ENCODE data around the gene PTCD2.

Gene PTCD2

GRCh38 chr5:72347801-72348308, 27.7 kb downstream of the PTCD2 start:
- DNase-seq (ENCODE audit: low spot score) = peak; percentile 76

DNA sequence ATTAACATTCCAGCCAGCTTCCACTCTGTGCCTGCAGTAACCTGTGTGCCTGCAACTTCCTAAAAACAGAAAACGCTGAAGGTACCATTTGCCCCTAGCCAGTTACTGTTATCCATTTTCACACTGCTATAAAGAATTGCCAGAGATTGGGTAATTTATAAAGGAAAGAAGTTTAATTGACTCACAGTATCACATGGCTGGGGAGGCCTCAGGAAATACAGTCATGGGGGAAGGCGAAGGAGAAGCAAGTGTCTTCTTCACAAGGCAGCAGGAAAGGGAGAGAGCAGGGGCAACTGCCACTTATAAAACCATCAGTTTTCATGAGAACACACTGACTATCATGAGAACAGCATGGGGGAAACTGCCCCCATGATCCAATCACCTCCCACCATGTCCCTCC, 31.2 kb downstream of the PTCD2 start:
- no peak for DNase-seq (ENCODE audit: low spot score)

- DNase-seq (ENCODE audit: low spot score) = no peak
Measured at GRCh38 chr5:72352616-72353015, 32.4 kb downstream of the PTCD2 start.

GRCh38 chr5:72353046-72353445, 32.9 kb downstream of the PTCD2 start:
- DNase-seq (ENCODE audit: low spot score) = no peak

GRCh38 chr5:72355706-72356299, 35.6 kb downstream of the PTCD2 start:
- peak; percentile 16 for DNase-seq (ENCODE audit: low spot score)

DNA sequence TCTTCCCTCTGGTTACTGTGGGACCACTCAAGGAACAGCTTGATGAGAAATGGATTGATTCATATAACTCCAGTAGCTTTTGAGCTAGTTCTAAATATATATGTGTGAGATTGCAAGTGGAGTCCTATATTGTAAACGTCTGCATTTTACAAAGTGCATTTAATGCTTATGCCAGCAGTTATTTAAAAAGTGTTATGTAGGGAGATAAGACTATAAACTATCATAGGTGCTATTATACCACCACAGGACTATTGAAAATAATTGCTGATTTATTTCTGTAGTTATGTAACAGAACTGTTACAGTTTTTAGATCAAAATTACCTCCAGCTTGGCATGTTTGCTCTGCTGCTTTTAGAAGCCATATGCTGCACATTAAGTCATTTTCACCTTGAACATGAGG, 36.2 kb downstream of the PTCD2 start:
- no peak for DNase-seq (ENCODE audit: low spot score)

- DNase-seq (ENCODE audit: low spot score) = no peak
Measured at GRCh38 chr5:72358925-72359324, 38.8 kb downstream of the PTCD2 start.

GRCh38 chr5:72359886-72360285, 39.7 kb downstream of the PTCD2 start:
- DNase-seq (ENCODE audit: low spot score) = no peak

- peak; percentile 29 for DNase-seq (ENCODE audit: low spot score)
Measured at GRCh38 chr5:72363166-72363802, 43.1 kb downstream of the PTCD2 start.

DNA sequence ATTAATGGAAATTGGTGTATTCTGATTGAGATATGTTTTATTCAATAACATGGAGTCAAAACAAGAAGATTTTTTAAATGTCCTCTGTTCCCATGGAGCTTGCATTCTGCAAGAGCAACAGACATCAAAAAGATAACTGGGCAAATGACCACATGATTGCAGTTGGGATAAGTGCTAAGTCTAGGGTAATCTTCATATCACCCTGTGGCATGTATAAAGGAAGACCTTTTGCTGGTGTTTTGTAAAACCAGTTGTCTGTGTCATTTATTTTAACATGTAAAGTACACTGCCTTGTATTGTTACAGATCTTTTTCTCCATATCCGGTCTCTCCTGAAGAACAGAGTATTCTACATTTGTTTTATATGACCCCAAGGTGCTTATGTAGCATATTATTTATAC, 44.0 kb downstream of the PTCD2 start:
- DNase-seq (ENCODE audit: low spot score) = no peak

DNA sequence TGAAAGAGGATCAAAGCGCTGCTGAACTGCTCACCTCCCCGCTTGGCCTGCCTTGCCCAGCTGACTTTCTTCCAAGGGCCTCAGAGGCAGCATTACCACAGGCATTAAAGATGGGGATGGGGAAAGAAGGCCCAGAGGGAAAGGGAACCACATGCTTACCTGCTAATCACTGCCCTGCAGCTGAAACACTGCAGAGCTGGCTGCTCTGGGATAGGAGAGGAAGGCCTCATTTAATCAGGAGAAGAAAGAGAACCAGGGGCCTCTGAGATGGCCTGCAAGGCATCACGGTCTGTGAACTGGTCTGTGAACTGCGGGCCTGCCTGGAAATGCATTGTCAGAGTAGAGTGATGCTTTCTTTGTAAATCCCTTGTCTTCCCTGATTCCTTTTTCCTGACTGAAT, 44.8 kb downstream of the PTCD2 start:
- no peak for DNase-seq (ENCODE audit: low spot score)

DNA sequence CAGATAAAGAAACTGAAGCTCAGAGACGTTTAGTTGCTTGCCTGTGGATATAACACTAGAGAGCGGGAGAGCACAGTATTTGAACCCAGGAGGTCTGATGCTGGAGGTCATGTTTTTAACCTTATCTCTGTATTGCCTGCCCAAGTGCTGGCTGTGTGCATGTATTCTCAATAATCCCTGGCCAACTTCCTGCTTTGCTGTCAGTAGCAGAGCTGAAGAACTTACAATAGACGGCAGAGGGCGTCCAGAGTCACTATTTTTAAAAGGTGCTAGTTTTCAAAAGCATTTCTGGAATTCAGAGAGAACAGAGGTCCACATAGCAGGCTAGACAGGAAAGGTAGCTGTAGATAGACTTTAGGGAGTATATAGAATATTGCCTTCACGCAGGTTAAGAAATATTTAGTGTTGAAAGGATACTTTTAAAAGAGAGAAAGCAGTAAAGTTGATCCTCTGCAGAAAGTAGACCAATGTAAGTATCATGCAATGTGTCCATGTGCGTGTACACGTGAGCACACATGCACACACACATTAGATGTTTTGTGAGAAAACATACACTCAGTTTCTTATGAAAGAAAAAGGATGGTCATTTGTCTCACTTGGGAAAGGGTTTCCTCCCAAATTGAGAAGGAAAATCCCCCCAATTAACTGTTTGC, 46.3 kb downstream of the PTCD2 start:
- DNase-seq (ENCODE audit: low spot score) = peak; percentile 34

DNA sequence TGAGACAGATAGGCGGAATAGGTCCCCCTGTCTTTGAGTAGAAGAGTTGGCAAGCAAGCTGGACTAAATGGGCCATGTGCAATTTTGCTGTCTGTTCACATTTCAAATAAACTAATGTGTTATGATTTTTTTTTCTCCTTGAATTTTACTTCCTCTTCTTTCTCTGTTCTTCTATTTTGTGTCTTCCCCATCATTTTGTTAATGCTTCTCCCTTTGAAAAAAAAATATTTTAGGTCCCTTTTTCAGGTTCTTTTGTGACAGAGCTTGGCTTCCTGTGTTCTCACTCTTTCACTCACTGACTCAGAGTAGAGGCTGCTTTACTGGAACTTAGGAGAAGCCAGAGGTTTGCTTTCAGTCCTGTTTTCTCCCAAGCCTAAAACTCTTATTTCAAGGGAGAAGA, 48.1 kb downstream of the PTCD2 start:
- DNase-seq (ENCODE audit: low spot score) = no peak

DNA sequence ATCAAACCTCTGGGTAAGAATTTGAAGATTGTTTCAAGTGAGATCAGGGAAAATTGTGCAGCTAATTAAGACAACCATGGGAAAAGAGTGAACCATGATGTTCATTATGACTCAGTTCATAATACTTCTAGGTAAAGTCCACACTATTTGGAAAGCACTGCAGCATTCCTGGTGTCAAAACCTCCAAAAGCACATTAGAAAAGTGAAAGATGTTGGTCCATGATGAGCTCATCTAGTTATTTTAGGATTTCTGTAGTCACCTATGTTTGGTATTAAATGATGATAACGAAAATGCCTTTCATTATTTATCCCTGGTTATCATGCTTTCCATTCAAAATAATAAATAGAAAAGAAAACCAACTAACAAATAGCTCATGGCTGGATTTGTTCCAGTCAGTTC, 49.1 kb downstream of the PTCD2 start:
- no peak for DNase-seq (ENCODE audit: low spot score)

DNA sequence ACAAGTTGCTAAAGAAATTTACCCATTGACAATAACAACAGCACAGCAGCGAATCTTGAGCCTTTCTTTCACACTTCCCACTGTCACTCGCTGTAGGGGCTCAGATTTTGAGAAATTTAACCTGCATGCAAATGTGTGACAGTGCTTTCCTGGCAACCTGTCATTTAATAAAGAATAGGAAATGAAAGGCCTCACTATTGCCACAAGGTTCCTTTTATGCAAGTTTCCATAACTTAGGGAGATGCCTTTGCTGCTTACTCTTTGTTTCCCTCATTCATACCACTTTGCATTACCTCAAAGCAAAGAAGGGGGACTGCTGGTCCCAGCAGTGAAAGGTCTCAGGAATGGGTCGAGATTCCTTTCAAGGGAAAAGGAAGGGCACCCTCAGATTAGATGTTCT, 49.5 kb downstream of the PTCD2 start:
- no peak for DNase-seq (ENCODE audit: low spot score)

GRCh38 chr5:72372331-72372730, 52.2 kb downstream of the PTCD2 start:
- no peak for DNase-seq (ENCODE audit: low spot score)

DNA sequence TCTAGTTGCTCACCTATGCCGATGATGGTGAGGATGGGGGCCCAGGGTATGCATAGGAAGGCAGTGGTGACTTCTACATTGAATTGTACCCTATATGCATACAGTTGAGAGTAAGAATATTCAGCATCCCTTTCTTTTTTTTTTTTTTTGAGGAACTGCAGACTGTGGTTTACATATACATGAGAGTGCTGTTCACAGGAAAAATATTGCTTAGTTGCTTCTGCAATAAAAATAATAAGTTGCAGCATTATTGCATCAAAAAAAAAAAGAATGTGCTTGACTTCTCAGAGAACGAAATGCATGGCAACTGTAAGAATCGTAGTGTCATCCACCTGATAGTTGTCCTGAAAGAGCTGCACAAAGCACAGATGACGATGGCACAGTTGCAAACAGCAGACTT, 52.8 kb downstream of the PTCD2 start:
- DNase-seq (ENCODE audit: low spot score) = no peak

- DNase-seq (ENCODE audit: low spot score) = no peak
Measured at GRCh38 chr5:72374844-72375243, 54.7 kb downstream of the PTCD2 start.

- no peak for DNase-seq (ENCODE audit: low spot score)
Measured at GRCh38 chr5:72376381-72376780, 56.2 kb downstream of the PTCD2 start.

DNA sequence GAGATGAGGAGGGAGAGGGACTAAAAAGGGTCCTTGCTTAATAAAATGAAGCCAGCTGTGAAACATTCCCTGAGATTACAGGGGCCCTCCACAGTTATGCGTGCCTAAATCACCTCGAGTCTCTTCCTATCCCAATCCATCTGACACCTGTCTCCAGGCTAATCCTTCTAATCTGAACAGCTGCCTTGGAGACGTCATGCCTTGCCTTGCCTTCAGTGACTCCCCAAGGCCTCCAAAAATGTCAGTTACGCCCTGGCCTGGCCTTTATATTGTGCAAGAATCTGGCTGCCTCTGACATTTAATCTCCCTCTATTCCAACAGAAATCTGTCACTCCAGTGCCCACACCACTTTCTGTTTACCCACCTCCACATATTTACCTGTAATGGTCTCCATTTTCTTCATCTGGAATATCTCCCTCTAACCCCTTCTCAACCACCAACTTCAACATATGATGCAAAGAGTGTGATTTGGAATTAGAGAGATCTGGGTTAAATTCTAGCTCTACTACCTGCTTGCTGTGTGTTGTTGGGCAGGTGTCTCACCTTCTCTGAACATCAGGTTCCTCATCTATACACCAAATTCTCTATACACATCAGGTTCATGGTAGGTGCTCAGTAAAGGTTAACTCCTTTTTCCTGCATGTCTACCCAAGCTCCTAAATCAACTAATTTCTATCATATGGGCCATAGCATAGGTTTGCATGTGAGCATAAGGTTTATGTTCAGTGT, 57.9 kb downstream of the PTCD2 start:
- no peak for DNase-seq (ENCODE audit: low spot score)

DNA sequence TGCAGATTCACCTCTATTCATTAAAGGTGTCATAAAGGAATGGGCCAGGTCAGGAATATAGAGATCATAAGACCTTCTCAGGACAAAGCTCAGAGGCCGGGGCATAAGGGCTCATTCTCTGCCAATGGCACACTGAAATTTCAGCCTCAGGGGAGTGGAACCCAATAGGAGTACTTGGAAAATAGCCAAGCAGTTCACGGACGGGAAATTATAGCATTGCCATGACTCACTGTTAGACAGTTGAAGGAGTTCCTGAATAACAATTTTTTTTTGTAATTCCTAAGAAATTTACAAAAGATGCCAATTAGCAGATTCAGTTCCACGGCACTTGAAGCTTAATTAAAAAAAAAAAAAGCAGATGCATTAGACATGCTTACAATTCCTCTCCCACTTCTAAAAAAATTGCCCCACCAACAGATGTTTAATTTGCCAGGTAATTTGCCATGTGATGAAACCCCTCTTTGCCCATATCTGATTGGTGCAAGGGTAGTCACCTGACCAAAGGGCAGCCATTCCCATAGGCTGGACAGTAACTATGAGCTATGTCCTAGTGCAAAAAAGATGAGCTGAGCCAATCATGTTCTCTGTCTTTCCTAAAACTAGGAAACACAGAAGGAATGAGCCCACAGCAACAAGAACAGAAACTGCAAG, 58.6 kb downstream of the PTCD2 start:
- peak; percentile 43 for DNase-seq (ENCODE audit: low spot score)

DNA sequence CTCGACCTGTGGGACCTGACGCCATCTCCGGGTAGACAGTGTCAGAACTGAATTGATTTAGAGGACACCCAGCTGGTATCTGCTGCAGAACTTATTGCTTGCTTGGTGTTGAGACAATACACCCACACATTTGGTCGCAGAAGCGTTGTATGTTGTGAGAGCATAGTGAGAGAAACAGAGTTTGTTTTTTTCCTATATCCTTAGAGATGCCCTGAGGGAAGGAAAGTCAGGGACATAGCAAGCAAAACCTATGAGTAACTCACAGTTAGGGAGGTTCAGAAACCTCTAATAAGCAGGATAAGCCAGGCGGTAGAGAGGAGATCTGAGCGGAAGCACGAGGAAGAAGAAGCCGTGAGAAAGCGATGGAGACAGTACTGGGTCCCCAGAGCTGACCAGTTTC, 59.8 kb downstream of the PTCD2 start:
- no peak for DNase-seq (ENCODE audit: low spot score)

All from hepatic stellate cell (primary cell).